OCI-LY1 (cell line): Measurements from ENCODE around the gene PRDM13.

Source experiments
- H2AFZ ChIP-seq: fragments of 200-600 bp; sonication (generic), shearing (Covaris generic); 2 replicates; pipeline ENCODE4 v1.6.0; 2014; ENCODE audit warnings: antibody characterized with exemption, mild to moderate bottlenecking, low read length
- H3F3A ChIP-seq: fragments of 200-600 bp; sonication (generic), shearing (Covaris generic); 2 replicates; pipeline ENCODE4 v1.6.0; 2014; ENCODE audit warnings: mild to moderate bottlenecking, antibody characterized with exemption, low read length, moderate library complexity; ENCODE audit not compliant: insufficient read depth
- H3K27ac ChIP-seq: fragments of 200-600 bp; sonication (generic); 2 replicates; pipeline ENCODE4 v1.5.1; 2014; ENCODE audit warnings: low read length, mixed run types, mild to moderate bottlenecking, low read depth; ENCODE audit not compliant: poor library complexity, severe bottlenecking
- H3K27me3 ChIP-seq: fragments of 200-600 bp; sonication (generic); 2 replicates; pipeline ENCODE4 v1.6.0; 2014; ENCODE audit warnings: antibody characterized with exemption, mild to moderate bottlenecking, low read length, moderate library complexity; ENCODE audit not compliant: insufficient read depth
- H3K36me3 ChIP-seq: fragments of 200-600 bp; sonication (generic); 2 replicates; pipeline ENCODE4 v1.6.1; 2014; ENCODE audit warnings: mild to moderate bottlenecking, antibody characterized with exemption, low read length, moderate library complexity, mixed read lengths; ENCODE audit not compliant: insufficient read depth
- H3K4me1 ChIP-seq: fragments of 200-600 bp; sonication (generic); 2 replicates; pipeline ENCODE4 v1.5.1; 2014; ENCODE audit warnings: mild to moderate bottlenecking, low read length, moderate library complexity; ENCODE audit not compliant: insufficient read depth, severe bottlenecking
- H3K4me2 ChIP-seq: fragments of 200-600 bp; sonication (generic), shearing (Covaris generic); 2 replicates; pipeline ENCODE4 v1.6.1; 2014; ENCODE audit warnings: low read length
- H3K4me3 ChIP-seq: fragments of 200-600 bp; sonication (generic); 2 replicates; pipeline ENCODE4 v1.5.1; 2014; ENCODE audit warnings: low read length, low read depth, mild to moderate bottlenecking, mixed read lengths; ENCODE audit not compliant: poor library complexity, severe bottlenecking
- H3K79me2 ChIP-seq: fragments of 200-600 bp; shearing (Covaris generic); 2 replicates; pipeline ENCODE4 v1.6.1; 2016; ENCODE audit warnings: mixed run types, low read length, mixed read lengths; ENCODE audit not compliant: insufficient read depth
- H3K9ac ChIP-seq: fragments of 200-600 bp; sonication (generic), shearing (Covaris generic); 2 replicates; pipeline ENCODE4 v1.6.1; 2014; ENCODE audit warnings: mild to moderate bottlenecking, low read length, mixed read lengths
- H3K9me2 ChIP-seq: fragments of 200-600 bp; sonication (generic), shearing (Covaris generic); 2 replicates; pipeline ENCODE4 v1.6.1; 2014; ENCODE audit warnings: low read depth, mild to moderate bottlenecking, low read length, mixed read lengths
- H3K9me3 ChIP-seq: fragments of 200-600 bp; shearing (Covaris generic); 2 replicates; pipeline ENCODE4 v1.6.1; 2014; ENCODE audit warnings: low read length, mixed read lengths
- H4K20me1 ChIP-seq: fragments of 200-600 bp; sonication (generic), shearing (Covaris generic); 2 replicates; pipeline ENCODE4 v1.6.0; 2016; ENCODE audit warnings: mild to moderate bottlenecking, low read length; ENCODE audit not compliant: insufficient read depth
- CTCF ChIP-seq: fragments of 200-600 bp; sonication (generic), shearing (Covaris generic); IDR thresholded peaks from 2 replicates; pipeline ENCODE4 v1.5.1; 2017; ENCODE audit warnings: mild to moderate bottlenecking, antibody characterized with exemption, low read length, moderate library complexity, mixed read lengths
- EZH2 ChIP-seq: fragments of 200-600 bp; sonication (generic), shearing (Covaris generic); IDR thresholded peaks from 2 replicates; pipeline ENCODE4 v1.8.0; 2017; ENCODE audit warnings: borderline replicate concordance, mixed run types, mild to moderate bottlenecking, antibody characterized with exemption, low read length, moderate library complexity, mixed read lengths

Gene PRDM13

GRCh38 chr6:99660206-99660605 lies 53.6 kb downstream of the PRDM13 start:
- H3K4me1 ChIP-seq: no peaks in the 10 kb centered on the region
- no peaks in the 10 kb centered on the region for H3K9me2 ChIP-seq
- no peak overlapping the region for H3K9ac ChIP-seq
- H3K27me3 ChIP-seq: no peaks in the 10 kb centered on the region
- H3K27ac ChIP-seq: no peak overlapping the region
- H3K9me3 ChIP-seq: no peaks in the 10 kb centered on the region
- no peaks in the 10 kb centered on the region for H4K20me1 ChIP-seq
- TF ChIP-seq CTCF (no peak), EZH2 (no peak)
- H3K36me3 ChIP-seq: no peaks in the 10 kb centered on the region
- no peak overlapping the region for H3K4me3 ChIP-seq
- H3K4me2 ChIP-seq: no peak overlapping the region
- no peaks in the 10 kb centered on the region for H3F3A ChIP-seq
- no peaks in the 10 kb centered on the region for H3K79me2 ChIP-seq
- no peak overlapping the region for H2AFZ ChIP-seq

- H3K79me2 ChIP-seq: no peaks in the 10 kb centered on the region
- H3K4me3 ChIP-seq: no peak overlapping the region
- H3K27ac ChIP-seq: no peak overlapping the region
- H4K20me1 ChIP-seq: no peaks in the 10 kb centered on the region
- H3K9me2 ChIP-seq: no peaks in the 10 kb centered on the region
- H3F3A ChIP-seq: no peaks in the 10 kb centered on the region
- no peaks in the 10 kb centered on the region for H3K27me3 ChIP-seq
- H2AFZ ChIP-seq: no peak overlapping the region
- H3K36me3 ChIP-seq: no peaks in the 10 kb centered on the region
- no peak overlapping the region for H3K9ac ChIP-seq
- H3K9me3 ChIP-seq: no peaks in the 10 kb centered on the region
- H3K4me2 ChIP-seq: no peak overlapping the region
- no peak for TF ChIP-seq CTCF
- TF ChIP-seq EZH2: no peak
- no peaks in the 10 kb centered on the region for H3K4me1 ChIP-seq
These were observed 55.2 kb downstream of the PRDM13 start for GRCh38 chr6:99661870-99662269.

GRCh38 chr6:99662616-99663015 lies 56.0 kb downstream of the PRDM13 start:
- no peaks in the 10 kb centered on the region for H3K36me3 ChIP-seq
- no peak overlapping the region for H2AFZ ChIP-seq
- TF ChIP-seq EZH2 (no peak), CTCF (no peak)

More at GRCh38 chr6:99662616-99663015, 56.0 kb downstream of the PRDM13 start:
- no peaks in the 10 kb centered on the region for H4K20me1 ChIP-seq
- no peaks in the 10 kb centered on the region for H3K9me3 ChIP-seq
- no peak overlapping the region for H3K9ac ChIP-seq
- no peaks in the 10 kb centered on the region for H3K79me2 ChIP-seq
- no peak overlapping the region for H3K4me3 ChIP-seq
- no peaks in the 10 kb centered on the region for H3F3A ChIP-seq
- no peaks in the 10 kb centered on the region for H3K27me3 ChIP-seq
- H3K4me2 ChIP-seq: no peak overlapping the region
- H3K27ac ChIP-seq: no peak overlapping the region
- no peaks in the 10 kb centered on the region for H3K9me2 ChIP-seq
- H3K4me1 ChIP-seq: no peaks in the 10 kb centered on the region
